Right renal cortex interstitium (tissue), 3 donors: ENCODE data around the gene PPP2R2D. TPM values are rescaled to one million over a fixed set of nuclear protein-coding genes. Genes with fewer than 3 reads are reported as not detected.
"Not testable (repeated sequence)": the region's sequence is repeated elsewhere in the genome, so short reads cannot be mapped to it uniquely, and the experiment has no call there.

Experiments
- DNase-seq, 3 donors: peaks; one replicate each; pipeline ENCODE4 v3.0.0-alpha.2; 2013; ENCODE audit warnings: low read depth in 3 of 3, low spot score in 2 of 3
- polyA plus RNA-seq, 3 donors: library from polyadenylated mRNA; unstranded; fragments of 120-200 nt; gene quantifications; one replicate each; pipeline ENCODE4 v1.2.1, GENCODE V29; 2013; ENCODE audit not compliant: insufficient read length in 3 of 3

PPP2R2D gene
- polyA plus RNA-seq, 3 donors = 37.5 to 43.8 (median 43.5) TPM

GRCh38 chr10:131944412-131944811, 43.6 kb downstream of the PPP2R2D start:
- no peak for DNase-seq

- DNase-seq = no peak
These were observed 44.3 kb downstream of the PPP2R2D start for GRCh38 chr10:131944976-131945695.

- DNase-seq = no peak
These were observed 45.5 kb downstream of the PPP2R2D start for GRCh38 chr10:131946321-131946751.

- DNase-seq = no peak
These were observed 46.1 kb downstream of the PPP2R2D start for GRCh38 chr10:131946880-131947279.

GRCh38 chr10:131947631-131948347, 47.0 kb downstream of the PPP2R2D start:
- no peak for DNase-seq

- DNase-seq = no peak
These were observed 47.7 kb downstream of the PPP2R2D start for GRCh38 chr10:131948501-131948900.

- DNase-seq = no peak
These were observed 48.4 kb downstream of the PPP2R2D start for GRCh38 chr10:131949041-131949862.

GRCh38 chr10:131949908-131950307, 49.1 kb downstream of the PPP2R2D start:
- not testable (repeated sequence) for DNase-seq

- DNase-seq = no peak
These were observed 53.7 kb downstream of the PPP2R2D start for GRCh38 chr10:131954356-131954965.

- DNase-seq = no peak
These were observed 55.0 kb downstream of the PPP2R2D start for GRCh38 chr10:131955591-131956340.

- no peak for DNase-seq
These were observed 59.0 kb downstream of the PPP2R2D start for GRCh38 chr10:131959841-131960240.

- DNase-seq = no peak
These were observed 59.8 kb downstream of the PPP2R2D start for GRCh38 chr10:131960631-131961046.

GRCh38 chr10:131961047-131961776, 60.4 kb downstream of the PPP2R2D start:
- no peak for DNase-seq

GRCh38 chr10:131961777-131962662, 61.2 kb downstream of the PPP2R2D start:
- no peak for DNase-seq

- DNase-seq = no peak
These were observed 62.5 kb downstream of the PPP2R2D start for GRCh38 chr10:131963350-131963749.

GRCh38 chr10:131963811-131964210, 63.0 kb downstream of the PPP2R2D start:
- no peak for DNase-seq

- no peak for DNase-seq
These were observed 63.5 kb downstream of the PPP2R2D start for GRCh38 chr10:131964298-131964697.

GRCh38 chr10:131968949-131969348, 68.1 kb downstream of the PPP2R2D start:
- no peak for DNase-seq
